HG03439 (cell line): Measurements from ENCODE around the gene MYL12A.

ENCODE experiments used
- ATAC-seq: cut with Tn5 transposase; IDR thresholded peaks from one replicate; pipeline ENCODE4 v1.9.1; 2021; ENCODE audit warnings: mild to moderate bottlenecking, moderate library complexity; ENCODE audit not compliant: unreplicated experiment

Gene MYL12A

GRCh38 chr18:3224223-3224622 lies 23.4 kb upstream of the MYL12A start:
- no peak for ATAC-seq

DNA sequence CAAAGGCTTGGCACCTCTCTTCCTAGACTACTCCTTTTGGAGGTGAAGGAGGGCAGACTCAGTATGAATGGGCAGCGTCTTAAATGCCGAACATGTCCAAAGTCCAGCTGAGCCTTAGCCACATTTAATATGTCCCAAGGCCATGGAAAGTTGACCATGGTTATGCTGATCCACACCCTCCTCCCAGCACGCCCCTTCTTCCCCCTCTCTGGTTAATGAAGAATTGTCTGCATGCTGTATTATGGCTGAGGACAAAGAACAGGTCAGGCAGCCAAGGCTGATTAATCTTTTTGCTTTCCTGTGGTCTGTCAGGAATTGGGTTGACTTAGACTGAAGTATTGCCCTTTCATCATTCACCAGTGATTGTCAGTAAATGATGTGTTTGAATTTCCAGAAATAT lies 22.0 kb upstream of the MYL12A start:
- ATAC-seq, result no peak

- ATAC-seq, result no peak
Measured at GRCh38 chr18:3226048-3226447, 21.6 kb upstream of the MYL12A start.

DNA sequence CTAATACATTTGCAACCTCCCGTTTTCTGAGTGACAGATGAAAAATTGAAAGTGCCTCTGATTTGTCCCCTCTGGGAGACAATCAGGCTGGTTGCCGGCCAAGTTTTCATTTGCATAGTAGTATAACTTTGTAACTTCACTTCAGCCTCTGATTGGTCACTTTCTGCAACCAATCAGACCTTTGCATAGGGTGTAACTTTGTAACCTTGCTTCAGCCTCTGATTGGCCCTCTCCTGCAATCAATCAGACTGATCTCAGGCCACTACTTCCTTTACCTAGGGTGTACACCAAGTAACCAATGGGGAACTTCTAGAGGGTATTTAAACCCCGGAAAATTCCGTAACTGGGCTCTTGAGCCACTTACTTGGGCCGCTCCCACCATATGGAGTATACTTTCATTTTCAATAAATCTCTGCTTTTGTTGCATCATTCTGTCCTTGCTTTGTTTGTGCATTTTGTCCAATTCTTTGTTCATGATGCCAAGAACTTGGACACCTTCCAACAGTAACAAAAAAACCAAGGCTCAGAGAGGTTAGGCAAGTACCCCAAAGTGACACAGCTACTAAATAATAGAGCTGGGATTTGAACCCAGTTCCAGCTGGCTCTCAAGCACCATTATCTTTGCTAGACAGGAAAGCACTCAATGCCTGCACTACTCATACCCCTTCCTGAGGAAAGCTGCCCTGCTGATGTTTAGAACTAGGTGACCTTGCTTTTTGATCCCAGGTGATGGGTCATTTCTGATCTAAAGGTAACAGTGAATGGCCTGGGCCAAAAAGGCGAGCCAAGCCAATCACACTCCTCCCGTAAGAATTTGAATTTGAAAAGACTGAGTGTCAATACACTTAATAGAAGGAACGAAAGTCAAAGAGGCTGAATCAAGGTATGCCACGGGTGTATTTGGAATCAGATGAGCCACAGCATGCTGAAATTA lies 16.9 kb upstream of the MYL12A start:
- no peak for ATAC-seq

- no peak for ATAC-seq
Measured at GRCh38 chr18:3233004-3233403, 14.6 kb upstream of the MYL12A start.

DNA sequence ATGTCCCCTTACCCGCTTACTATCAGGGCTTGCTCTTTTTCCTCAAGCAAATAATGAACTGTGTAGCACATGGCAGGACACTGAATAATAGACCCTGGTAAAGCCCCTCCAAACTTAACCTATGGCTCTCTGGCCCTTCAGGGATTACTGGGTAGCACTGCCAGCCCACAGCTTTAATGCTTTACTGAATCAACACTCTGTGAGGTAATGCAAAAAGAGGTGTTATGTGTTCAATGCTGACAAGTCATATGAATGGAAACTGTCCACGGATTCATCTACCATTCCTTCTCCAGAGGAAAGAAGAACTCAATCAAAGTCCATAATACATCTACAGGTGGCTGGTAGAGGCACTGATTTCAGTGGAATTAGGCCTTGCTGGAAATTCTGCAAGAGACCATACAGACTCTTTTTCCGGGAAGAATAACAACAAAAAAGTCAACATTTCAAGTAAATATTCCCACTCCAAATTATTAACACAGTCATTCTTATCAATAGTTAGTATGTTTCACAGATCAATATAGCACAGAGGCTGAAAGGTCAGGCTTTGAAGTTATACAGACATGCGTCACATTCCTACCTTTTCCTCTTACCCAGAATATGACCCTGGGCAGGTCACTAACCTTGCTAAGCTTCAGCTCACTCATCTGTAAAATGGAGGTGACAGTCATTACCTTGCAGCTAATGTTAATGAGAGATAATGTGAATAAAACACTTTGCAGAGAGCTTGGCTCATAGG lies 14.0 kb upstream of the MYL12A start:
- ATAC-seq, result no peak

- ATAC-seq, result no peak
Measured at GRCh38 chr18:3234457-3234856, 13.1 kb upstream of the MYL12A start.

DNA sequence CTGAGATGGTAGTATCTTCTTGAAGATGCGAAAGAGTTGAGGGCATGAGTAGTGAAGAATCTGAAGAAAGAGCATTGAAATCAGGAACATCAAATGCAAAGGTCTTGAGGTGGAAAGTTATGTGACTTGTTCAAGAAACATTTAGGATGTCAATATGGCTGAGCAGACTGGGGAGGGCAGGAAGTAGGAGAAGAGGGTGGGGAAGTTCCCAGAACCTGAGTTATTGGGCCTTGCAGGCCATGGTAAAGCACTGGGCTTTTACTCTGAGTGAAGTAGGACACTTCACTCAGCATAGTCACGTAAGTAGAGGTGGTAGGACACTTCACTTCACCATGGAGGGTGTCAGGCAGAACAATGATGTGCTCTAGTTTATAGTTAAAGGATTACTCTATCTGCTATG lies 11.8 kb upstream of the MYL12A start:
- no peak for ATAC-seq

DNA sequence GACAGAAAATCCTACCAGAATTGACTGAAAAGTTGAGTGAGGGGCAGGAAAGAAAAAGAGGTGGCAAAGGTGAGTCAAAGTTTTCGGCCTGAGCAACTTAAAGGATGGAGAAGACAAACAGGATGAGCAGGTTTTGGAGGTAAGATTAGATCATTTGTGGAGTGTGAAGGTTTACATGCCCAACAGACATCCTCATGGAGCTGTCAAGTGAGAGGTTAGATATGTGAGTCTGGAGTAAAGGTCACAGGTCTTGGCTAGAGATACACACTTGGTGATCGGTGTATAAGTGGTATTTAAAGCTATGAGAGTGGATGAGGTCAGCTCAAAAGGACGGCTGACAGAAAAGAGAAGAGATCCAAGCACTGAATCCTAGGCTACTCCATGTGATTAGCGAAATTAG lies 11.1 kb upstream of the MYL12A start:
- no peak for ATAC-seq

- ATAC-seq, result no peak
Measured at GRCh38 chr18:3238742-3239141, 8.9 kb upstream of the MYL12A start.

- no peak for ATAC-seq
Measured at GRCh38 chr18:3245185-3245564, 2.4 kb upstream of the MYL12A start.

- peak; percentile 47 for ATAC-seq
Measured at GRCh38 chr18:3245853-3246634, 1.6 kb upstream of the MYL12A start.

DNA sequence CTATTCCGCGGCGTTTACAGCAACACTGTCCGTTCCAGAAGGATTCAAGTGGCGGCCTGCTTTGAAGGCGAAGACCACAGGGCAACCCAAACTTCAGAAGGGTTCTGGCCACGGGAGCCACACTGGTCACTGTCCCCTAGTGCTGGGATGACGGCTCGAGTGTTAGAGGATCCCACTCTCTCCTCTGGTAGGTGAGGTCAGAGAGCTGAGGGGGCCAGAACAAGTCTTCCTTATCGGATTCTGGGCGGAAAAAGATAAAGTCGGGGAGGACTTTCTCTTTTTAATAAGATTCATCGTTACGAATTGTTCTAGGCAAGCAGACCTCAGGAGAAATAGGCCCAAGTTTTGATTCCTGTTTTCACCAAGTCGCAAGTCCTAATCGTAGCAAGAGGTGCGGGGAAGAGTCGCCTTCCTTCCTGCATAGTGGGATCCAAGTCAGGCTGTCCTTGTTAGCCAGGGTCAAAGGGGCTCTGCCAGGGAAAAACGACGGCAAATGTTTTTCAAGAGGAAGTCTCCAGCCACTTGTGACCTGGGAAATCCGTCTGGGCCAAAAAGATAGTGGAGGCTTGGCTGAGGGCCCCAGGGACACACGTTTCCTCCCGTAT lies 864 bp upstream of the MYL12A start:
- peak; percentile 1 for ATAC-seq

- no peak for ATAC-seq
Measured at GRCh38 chr18:3248062-3248657, 559 bp downstream of the MYL12A start.

DNA sequence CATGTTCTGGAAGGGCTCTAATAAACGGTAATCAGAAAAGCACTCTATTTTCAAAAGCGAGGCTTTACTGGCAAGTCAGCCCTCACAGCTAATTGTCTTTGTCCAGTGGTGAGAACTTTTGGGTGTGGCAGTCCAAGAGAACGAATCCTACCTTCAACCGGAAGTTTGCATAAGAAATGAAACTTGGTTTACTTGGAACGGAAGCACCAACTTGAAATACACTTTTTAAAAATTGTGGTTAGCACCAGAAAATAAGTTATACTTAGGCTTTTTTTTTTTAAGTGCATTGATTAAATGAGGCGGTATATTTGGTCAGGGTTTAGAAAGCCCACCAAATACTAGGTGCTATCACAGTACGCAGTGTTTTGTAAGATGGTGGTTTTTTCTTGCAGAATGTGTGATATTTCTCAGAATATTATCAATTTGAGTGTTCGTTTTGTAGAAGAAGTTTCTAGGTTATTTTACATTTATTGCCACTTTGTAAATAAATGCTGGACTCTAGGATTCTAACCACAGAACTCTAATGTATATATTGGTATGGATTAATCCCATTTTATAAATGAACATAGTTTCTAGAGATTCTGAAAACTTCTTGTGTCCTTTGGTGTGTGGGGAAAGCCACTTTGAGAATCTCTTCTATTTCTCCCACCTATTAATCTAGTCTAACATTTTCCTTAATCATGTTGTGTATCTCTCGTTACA lies 1.2 kb downstream of the MYL12A start:
- ATAC-seq, result no peak

GRCh38 chr18:3250237-3251107 lies 2.9 kb downstream of the MYL12A start:
- ATAC-seq, result no peak

- no peak for ATAC-seq
Measured at GRCh38 chr18:3251249-3251962, 3.8 kb downstream of the MYL12A start.

DNA sequence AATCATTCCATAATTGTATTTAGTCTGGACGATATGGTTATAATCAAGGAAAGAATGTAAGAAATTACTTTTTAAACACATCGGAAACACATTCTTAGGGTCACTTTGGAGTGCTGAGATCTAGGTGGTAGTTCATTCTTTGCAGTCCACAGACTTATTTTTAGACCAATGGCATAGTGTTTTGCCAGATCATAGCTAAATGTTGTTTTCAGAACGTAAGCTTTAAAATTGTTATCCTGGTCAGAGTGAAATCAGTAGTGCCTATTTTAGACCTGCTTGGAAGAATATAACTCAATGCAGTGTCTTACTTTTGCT lies 4.3 kb downstream of the MYL12A start:
- ATAC-seq, result no peak

DNA sequence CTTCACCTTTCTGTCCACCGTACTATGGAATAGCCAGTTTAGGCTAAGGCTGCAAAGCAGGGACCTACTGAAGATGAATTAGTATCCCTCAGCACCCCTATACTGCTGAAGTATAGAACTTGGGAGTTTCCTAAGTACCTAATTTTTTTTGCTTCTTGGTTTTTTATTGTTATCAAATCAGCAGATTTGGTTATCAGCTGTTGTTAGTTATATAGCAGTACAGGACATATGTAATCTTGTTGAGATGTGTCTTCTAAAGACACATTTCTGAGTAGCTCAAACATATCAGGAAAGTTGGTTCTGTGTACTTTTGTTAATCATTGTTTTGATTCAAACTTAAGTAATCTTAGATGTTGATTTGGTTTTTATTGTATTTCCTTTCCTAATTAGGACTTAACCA lies 5.2 kb downstream of the MYL12A start:
- ATAC-seq, result no peak
